ENCODE results near the gene SLC8A3.

SLC8A3 gene

DNA sequence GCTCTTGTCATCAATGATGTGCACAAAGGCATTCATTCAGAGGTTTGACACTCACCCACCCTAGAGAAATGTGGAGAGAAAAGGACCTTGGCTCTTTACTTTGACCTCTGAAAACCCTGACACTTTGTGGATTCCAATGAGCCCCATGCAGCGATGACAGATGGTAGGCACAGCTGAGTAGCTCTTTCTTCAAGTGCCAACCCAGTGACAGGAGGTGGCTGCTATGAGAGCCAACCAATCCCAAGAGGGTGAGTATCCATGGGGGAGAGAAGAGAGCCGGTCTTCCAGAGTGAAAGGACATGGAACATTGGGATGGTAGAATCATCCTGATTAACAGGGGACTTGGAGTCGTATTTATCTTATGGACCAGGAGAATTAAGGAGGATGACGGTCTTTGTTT, 17.8 kb downstream of the SLC8A3 start:
- Mint-ChIP-seq H3K27ac (no peak overlapping the region), H3K36me3 (ENCODE audit: low read depth) (peaks cover 17% of the 10 kb centered on the region)
- TF ChIP-seq, protein P1, sequence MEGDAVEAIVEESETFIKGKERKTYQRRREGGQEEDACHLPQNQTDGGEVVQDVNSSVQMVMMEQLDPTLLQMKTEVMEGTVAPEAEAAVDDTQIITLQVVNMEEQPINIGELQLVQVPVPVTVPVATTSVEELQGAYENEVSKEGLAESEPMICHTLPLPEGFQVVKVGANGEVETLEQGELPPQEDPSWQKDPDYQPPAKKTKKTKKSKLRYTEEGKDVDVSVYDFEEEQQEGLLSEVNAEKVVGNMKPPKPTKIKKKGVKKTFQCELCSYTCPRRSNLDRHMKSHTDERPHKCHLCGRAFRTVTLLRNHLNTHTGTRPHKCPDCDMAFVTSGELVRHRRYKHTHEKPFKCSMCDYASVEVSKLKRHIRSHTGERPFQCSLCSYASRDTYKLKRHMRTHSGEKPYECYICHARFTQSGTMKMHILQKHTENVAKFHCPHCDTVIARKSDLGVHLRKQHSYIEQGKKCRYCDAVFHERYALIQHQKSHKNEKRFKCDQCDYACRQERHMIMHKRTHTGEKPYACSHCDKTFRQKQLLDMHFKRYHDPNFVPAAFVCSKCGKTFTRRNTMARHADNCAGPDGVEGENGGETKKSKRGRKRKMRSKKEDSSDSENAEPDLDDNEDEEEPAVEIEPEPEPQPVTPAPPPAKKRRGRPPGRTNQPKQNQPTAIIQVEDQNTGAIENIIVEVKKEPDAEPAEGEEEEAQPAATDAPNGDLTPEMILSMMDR (IDR thresholded peaks at IDR 0.05): no peak

DNA sequence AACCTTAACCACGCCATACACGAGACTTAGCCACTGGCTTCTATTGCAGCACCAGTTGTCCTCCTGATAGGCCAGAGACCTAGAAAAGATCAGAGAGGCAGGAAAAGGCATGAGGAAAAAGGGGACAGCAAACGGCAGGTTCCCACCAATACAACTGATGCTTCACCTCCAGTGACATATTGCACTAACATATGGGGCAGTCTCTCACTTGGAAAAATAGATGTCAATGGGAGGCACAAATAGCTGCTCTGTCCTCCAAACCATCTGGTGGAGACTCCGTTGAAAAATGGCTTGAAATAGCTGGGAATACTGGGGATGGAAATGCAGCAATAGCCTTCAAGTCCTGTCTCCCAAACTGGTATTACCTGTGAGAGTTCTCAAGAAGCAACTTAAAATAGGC, 20.3 kb downstream of the SLC8A3 start:
- H3K4me3 Mint-ChIP-seq: no peak overlapping the region
- no peaks in the 10 kb centered on the region for H3K9me3 Mint-ChIP-seq
- H3K27ac Mint-ChIP-seq: no peak overlapping the region
- peaks cover 15% of the 10 kb centered on the region for H3K27me3 Mint-ChIP-seq (ENCODE audit: low read depth, poor library complexity)
- no peak for DNase-seq
- H3K36me3 Mint-ChIP-seq (ENCODE audit: low read depth): peaks cover 17% of the 10 kb centered on the region
- TF ChIP-seq, protein P1 (IDR thresholded peaks at IDR 0.05): no peak
- H3K4me1 Mint-ChIP-seq: no peaks in the 10 kb centered on the region

More for the DNA sequence above, 17.8 kb downstream of the SLC8A3 start:
- Mint-ChIP-seq H3K4me1 (no peaks in the 10 kb centered on the region), H3K9me3 (no peaks in the 10 kb centered on the region), H3K27me3 (ENCODE audit: low read depth, poor library complexity) (peaks cover 13% of the 10 kb centered on the region), H3K4me3 (no peak overlapping the region)
- DNase-seq: no peak

DNA sequence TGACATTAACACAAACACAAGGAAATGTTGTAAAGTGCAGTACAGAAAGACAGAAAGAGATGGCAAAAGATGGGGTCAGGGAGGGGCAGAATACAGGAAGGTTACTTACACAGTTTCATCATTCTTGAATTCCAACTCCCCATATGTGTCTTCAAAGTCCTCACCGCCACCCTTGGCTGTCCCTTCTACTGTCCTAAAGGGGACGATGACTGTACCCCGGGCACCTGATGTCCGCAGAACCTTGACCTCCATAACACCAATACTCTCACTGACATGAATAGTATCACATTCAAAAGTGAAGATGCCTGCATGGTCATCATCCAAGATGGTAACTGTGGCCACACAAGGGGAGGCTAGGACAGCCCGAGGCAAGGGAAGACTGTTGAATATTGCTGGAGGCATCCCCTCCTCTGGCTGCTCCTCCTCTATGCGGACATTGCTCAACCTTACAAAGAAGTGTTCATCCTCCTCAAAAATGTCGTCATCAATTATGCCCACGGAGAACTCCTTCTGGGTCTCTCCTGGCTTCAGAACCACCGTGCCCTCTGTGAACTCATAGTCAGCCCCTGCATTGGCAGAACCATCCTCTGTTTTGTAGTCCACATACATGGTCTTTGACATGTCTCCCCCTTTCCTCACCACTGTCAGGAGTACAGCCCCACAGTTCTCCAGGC, 22.1 kb downstream of the SLC8A3 start:
- Mint-ChIP-seq H3K27me3 (ENCODE audit: low read depth, poor library complexity) (peaks cover 9% of the 10 kb centered on the region), H3K9me3 (no peaks in the 10 kb centered on the region), H3K27ac (no peak overlapping the region), H3K36me3 (ENCODE audit: low read depth) (peaks cover 17% of the 10 kb centered on the region), H3K4me1 (no peaks in the 10 kb centered on the region), H3K4me3 (no peak overlapping the region)
- TF ChIP-seq, protein P1 (IDR thresholded peaks at IDR 0.05): no peak
- no peak for DNase-seq

DNA sequence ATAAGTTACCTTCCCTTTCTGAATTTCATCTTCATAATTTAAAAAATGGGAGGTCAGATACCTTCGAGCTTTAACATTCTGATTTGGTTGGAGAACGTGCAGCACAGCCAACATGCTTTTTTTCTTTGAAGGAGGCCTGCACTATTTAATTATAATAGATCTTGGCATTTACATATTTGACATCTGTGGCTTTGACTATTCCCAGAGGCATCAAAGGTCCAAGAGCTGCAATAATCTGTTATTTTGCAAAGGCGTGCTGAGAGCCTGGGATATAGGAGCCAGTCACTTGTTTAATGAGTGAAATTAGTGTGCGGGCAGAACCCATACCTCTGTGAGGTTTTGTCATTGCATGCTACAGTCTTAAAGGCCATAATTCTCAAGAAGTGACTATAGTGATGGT, 26.4 kb downstream of the SLC8A3 start:
- Mint-ChIP-seq H3K27me3 (ENCODE audit: low read depth, poor library complexity) (peaks cover 3% of the 10 kb centered on the region), H3K27ac (no peak overlapping the region), H3K9me3 (no peaks in the 10 kb centered on the region), H3K4me1 (no peaks in the 10 kb centered on the region), H3K36me3 (ENCODE audit: low read depth) (peaks cover 13% of the 10 kb centered on the region), H3K4me3 (no peak overlapping the region)
- TF ChIP-seq, protein P1 (IDR thresholded peaks at IDR 0.05): no peak
- DNase-seq: no peak

DNA sequence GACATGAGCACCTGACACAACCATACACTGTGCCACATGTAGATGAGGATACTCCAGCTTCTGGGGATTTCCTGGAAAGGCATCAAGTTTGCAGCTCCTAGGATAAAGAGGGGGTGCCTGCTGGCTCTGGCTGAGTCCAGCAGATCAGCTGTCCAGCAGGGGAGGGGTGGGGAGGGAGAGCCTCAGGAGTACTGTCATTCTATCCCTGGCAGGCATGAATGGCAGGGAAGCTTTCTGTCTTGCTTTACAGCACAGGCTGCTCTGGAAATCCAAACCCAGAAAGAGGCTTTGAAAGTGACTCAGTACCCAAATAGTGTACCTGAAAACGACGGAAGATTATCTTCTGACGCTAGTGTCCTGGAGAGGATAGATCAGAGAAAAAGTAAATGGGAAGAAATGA, 32.2 kb downstream of the SLC8A3 start:
- peak; percentile 8 for DNase-seq
- no peak overlapping the region for H3K4me3 Mint-ChIP-seq
- H3K27me3 Mint-ChIP-seq (ENCODE audit: low read depth, poor library complexity): peaks cover 3% of the 10 kb centered on the region
- TF ChIP-seq, protein P1 (IDR thresholded peaks at IDR 0.05): no peak
- no peaks in the 10 kb centered on the region for H3K36me3 Mint-ChIP-seq (ENCODE audit: low read depth)
- peaks cover 25% of the 10 kb centered on the region for H3K4me1 Mint-ChIP-seq
- no peak overlapping the region for H3K27ac Mint-ChIP-seq
- no peaks in the 10 kb centered on the region for H3K9me3 Mint-ChIP-seq

DNA sequence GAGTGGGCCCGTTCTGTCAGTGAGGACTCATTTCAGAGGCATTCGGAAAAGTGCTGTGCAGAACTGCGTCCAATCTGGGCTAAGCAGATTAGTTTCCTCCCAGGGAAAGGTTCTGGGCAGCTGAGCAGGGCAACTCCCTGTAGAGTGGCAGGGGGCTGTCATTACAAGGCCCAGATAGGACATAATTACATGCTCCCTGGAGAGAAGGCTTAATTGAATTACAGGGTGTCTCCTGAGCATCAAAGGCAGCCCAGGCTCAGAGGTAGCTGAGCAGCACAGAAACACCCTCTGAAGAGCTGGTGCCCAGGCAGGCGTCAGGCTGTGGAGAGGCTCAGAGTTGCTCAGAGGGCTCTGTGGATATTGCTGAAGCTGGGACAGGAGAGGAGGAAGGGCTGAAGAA, 36.0 kb downstream of the SLC8A3 start:
- Mint-ChIP-seq H3K4me1 (peaks cover 44% of the 10 kb centered on the region), H3K4me3 (no peak overlapping the region), H3K9me3 (no peaks in the 10 kb centered on the region), H3K27me3 (ENCODE audit: low read depth, poor library complexity) (peaks cover 7% of the 10 kb centered on the region), H3K36me3 (ENCODE audit: low read depth) (no peaks in the 10 kb centered on the region), H3K27ac (no peak overlapping the region)
- TF ChIP-seq, protein P1 (IDR thresholded peaks at IDR 0.05): no peak
- DNase-seq: peak; percentile 3

Measured in nephron progenitor cell (in vitro differentiated cells).